GM18868 (cell line): ENCODE data around the gene GFI1B.
"Not testable (repeated sequence)": the region's sequence is repeated elsewhere in the genome, so short reads cannot be mapped to it uniquely, and the experiment has no call there.

ENCODE experiments used
- ATAC-seq: cut with Tn5 transposase; IDR thresholded peaks from one replicate; pipeline ENCODE4 v1.9.1; 2021; ENCODE audit warnings: mild to moderate bottlenecking, moderate library complexity; ENCODE audit not compliant: unreplicated experiment

GFI1B gene

GRCh38 chr9:132967908-132968307 lies 10.6 kb upstream of the GFI1B start:
- ATAC-seq = not testable (repeated sequence)

- ATAC-seq = no peak
Observed at GRCh38 chr9:132969783-132970182, 8.7 kb upstream of the GFI1B start.

- no peak for ATAC-seq
Observed at GRCh38 chr9:132970324-132971062, 8.0 kb upstream of the GFI1B start.

GRCh38 chr9:132973166-132973565 lies 5.3 kb upstream of the GFI1B start:
- no peak for ATAC-seq

GRCh38 chr9:132973713-132974112 lies 4.8 kb upstream of the GFI1B start:
- ATAC-seq = no peak

- no peak for ATAC-seq
Observed at GRCh38 chr9:132975961-132976360, 2.5 kb upstream of the GFI1B start.

GRCh38 chr9:132976571-132976970 lies 1.9 kb upstream of the GFI1B start:
- no peak for ATAC-seq

- ATAC-seq = no peak
Observed at GRCh38 chr9:132978112-132978450, 413 bp upstream of the GFI1B start.

- no peak for ATAC-seq
Observed at GRCh38 chr9:132980157-132980556, 1.7 kb downstream of the GFI1B start.

GRCh38 chr9:132982458-132982857 lies 4.0 kb downstream of the GFI1B start:
- ATAC-seq = no peak

- ATAC-seq = no peak
Observed at GRCh38 chr9:132983491-132984201, 5.2 kb downstream of the GFI1B start.

GRCh38 chr9:132984202-132985070 lies 5.9 kb downstream of the GFI1B start:
- ATAC-seq = no peak

- ATAC-seq = no peak
Observed at GRCh38 chr9:132985071-132985350, 6.5 kb downstream of the GFI1B start.

- no peak for ATAC-seq
Observed at GRCh38 chr9:132985489-132985888, 7.0 kb downstream of the GFI1B start.

- ATAC-seq = no peak
Observed at GRCh38 chr9:132986114-132986513, 7.6 kb downstream of the GFI1B start.

- ATAC-seq = no peak
Observed at GRCh38 chr9:132986640-132987620, 8.4 kb downstream of the GFI1B start.

- ATAC-seq = no peak
Observed at GRCh38 chr9:132988244-132989013, 9.9 kb downstream of the GFI1B start.

GRCh38 chr9:132989014-132989310 lies 10.5 kb downstream of the GFI1B start:
- ATAC-seq = no peak

- no peak for ATAC-seq
Observed at GRCh38 chr9:132989414-132989996, 11.0 kb downstream of the GFI1B start.
